H9 (cell line): ENCODE measurements around the gene ERFL. TPM values are rescaled to one million over a fixed set of nuclear protein-coding genes. Genes with fewer than 3 reads are reported as not detected.

Source experiments
- DNase-seq: peaks from one replicate; pipeline ENCODE4 v3.0.0-alpha.2; 2017
- H2AFZ ChIP-seq: one replicate; pipeline ENCODE4 v1.6.1; 2013; ENCODE audit warnings: mild to moderate bottlenecking, low read length, control low read depth, moderate library complexity
- H2AK5ac ChIP-seq: 2 replicates; pipeline ENCODE4 v1.6.1; 2013; ENCODE audit warnings: low read length, control low read depth, mixed read lengths; ENCODE audit not compliant: insufficient read length
- H2BK120ac ChIP-seq: one replicate; pipeline ENCODE4 v1.6.1; 2013; ENCODE audit warnings: low read depth, mild to moderate bottlenecking, low read length, control low read depth, inconsistent platforms; ENCODE audit not compliant: poor library complexity, severe bottlenecking
- H2BK12ac ChIP-seq: 2 replicates; pipeline ENCODE4 v1.6.1; 2013; ENCODE audit warnings: low read length, control low read depth, mixed read lengths, low read depth; ENCODE audit not compliant: insufficient read length
- H2BK15ac ChIP-seq: 2 replicates; pipeline ENCODE4 v1.6.1; 2013; ENCODE audit warnings: low read depth, low read length, control low read depth
- H2BK20ac ChIP-seq: one replicate; pipeline ENCODE4 v1.6.1; 2013; ENCODE audit warnings: low read depth, mild to moderate bottlenecking, low read length, control low read depth, inconsistent platforms; ENCODE audit not compliant: poor library complexity, severe bottlenecking
- H2BK5ac ChIP-seq: 2 replicates; pipeline ENCODE4 v1.6.1; 2013; ENCODE audit warnings: low read length, control low read depth, mixed read lengths; ENCODE audit not compliant: insufficient read length
- H3K14ac ChIP-seq: 2 replicates; pipeline ENCODE4 v1.6.1; 2013; ENCODE audit warnings: low read length, control low read depth; ENCODE audit not compliant: insufficient read depth
- H3K18ac ChIP-seq: 2 replicates; pipeline ENCODE4 v1.6.1; 2013; ENCODE audit warnings: low read depth, mild to moderate bottlenecking, mixed read lengths, low read length, control low read depth; ENCODE audit not compliant: insufficient read length
- H3K23ac ChIP-seq: 2 replicates; pipeline ENCODE4 v1.6.1; 2013; ENCODE audit warnings: low read length, control low read depth, mixed read lengths, low read depth; ENCODE audit not compliant: insufficient read length
- H3K23me2 ChIP-seq: 2 replicates; pipeline ENCODE4 v1.6.1; 2013; ENCODE audit warnings: low read depth, mild to moderate bottlenecking, mixed read lengths, low read length, control low read depth; ENCODE audit not compliant: insufficient read length, poor library complexity, severe bottlenecking
- H3K27ac ChIP-seq: 2 replicates; pipeline ENCODE4 v1.5.1; 2013; ENCODE audit warnings: low read length, control low read depth, mixed read lengths, low read depth; ENCODE audit not compliant: insufficient read length
- H3K27me3 ChIP-seq: 2 replicates; pipeline ENCODE4 v1.6.1; 2013; ENCODE audit warnings: low read length, control low read depth, inconsistent platforms; ENCODE audit not compliant: insufficient read depth
- H3K4ac ChIP-seq: 2 replicates; pipeline ENCODE4 v1.6.1; 2013; ENCODE audit warnings: low read depth, mild to moderate bottlenecking, control low read depth, inconsistent platforms, low read length, moderate library complexity
- H3K4me1 ChIP-seq: 2 replicates; pipeline ENCODE4 v1.6.1; 2013; ENCODE audit warnings: low read length, control low read depth, inconsistent platforms; ENCODE audit not compliant: insufficient read depth
- H3K4me2 ChIP-seq: 2 replicates; pipeline ENCODE4 v1.6.1; 2013; ENCODE audit warnings: low read length, control low read depth, mixed read lengths; ENCODE audit not compliant: insufficient read length, insufficient read depth
- H3K56ac ChIP-seq: 2 replicates; pipeline ENCODE4 v1.6.1; 2013; ENCODE audit warnings: low read depth, mild to moderate bottlenecking, mixed read lengths, low read length, control low read depth; ENCODE audit not compliant: insufficient read length
- H3K79me1 ChIP-seq: 2 replicates; pipeline ENCODE4 v1.6.1; 2013; ENCODE audit warnings: low read depth, mild to moderate bottlenecking, moderate library complexity, low read length, control low read depth, inconsistent platforms; ENCODE audit not compliant: insufficient read depth, poor library complexity, severe bottlenecking
- H3K79me2 ChIP-seq: 2 replicates; pipeline ENCODE4 v1.6.1; 2013; ENCODE audit warnings: low read length, control low read depth, inconsistent platforms; ENCODE audit not compliant: insufficient read depth
- H3K9ac ChIP-seq: 2 replicates; pipeline ENCODE4 v1.6.1; 2013; ENCODE audit warnings: low read length, control low read depth, mixed read lengths; ENCODE audit not compliant: insufficient read length; ENCODE audit errors: extremely low read depth
- H3K9me3 ChIP-seq: one replicate; pipeline ENCODE4 v1.6.1; 2013; ENCODE audit warnings: low read depth, low read length, inconsistent platforms; ENCODE audit not compliant: control insufficient read depth
- H3T11ph ChIP-seq: one replicate; pipeline ENCODE4 v1.6.1; 2013; ENCODE audit warnings: mild to moderate bottlenecking, low read length, control low read depth, inconsistent platforms
- H4K20me1 ChIP-seq: one replicate; pipeline ENCODE4 v1.6.1; 2013; ENCODE audit not compliant: control insufficient read depth, insufficient read length, insufficient read depth
- H4K5ac ChIP-seq: 2 replicates; pipeline ENCODE4 v1.6.1; 2013; ENCODE audit warnings: low read depth, mild to moderate bottlenecking, mixed read lengths, low read length, control low read depth; ENCODE audit not compliant: insufficient read length
- H4K8ac ChIP-seq: replicated peaks from 2 replicates; pipeline ENCODE4 v1.6.1; 2013; ENCODE audit warnings: low read length, control low read depth, mixed read lengths, low read depth; ENCODE audit not compliant: insufficient read length
- H4K91ac ChIP-seq: 2 replicates; pipeline ENCODE4 v1.6.1; 2013; ENCODE audit warnings: low read depth, mild to moderate bottlenecking, moderate library complexity, mixed read lengths, low read length, control low read depth; ENCODE audit not compliant: insufficient read length
- H3K27ac Mint-ChIP-seq, 3 experiments: 2 replicates in 2 of 3; 3 replicates in 1 of 3; pipeline ENCODE4 v1.8.0; 2020 to 2021; ENCODE audit warnings: mixed read lengths in 3 of 3, mild to moderate bottlenecking in 1 of 3, moderate library complexity in 1 of 3
- H3K27me3 Mint-ChIP-seq: 2 replicates; pipeline ENCODE4 v1.8.0; 2021; ENCODE audit warnings: low read depth, mild to moderate bottlenecking, moderate library complexity, mixed read lengths
- H3K36me3 Mint-ChIP-seq, 3 experiments: 2 replicates in 2 of 3; 3 replicates in 1 of 3; pipeline ENCODE4 v1.8.0; 2020 to 2021; ENCODE audit warnings: low read depth in 3 of 3, mixed read lengths in 3 of 3; ENCODE audit not compliant: insufficient read depth in 1 of 3
- H3K4me1 Mint-ChIP-seq, 2 experiments: 2 replicates each; pipeline ENCODE4 v1.8.0; 2020; ENCODE audit warnings: mixed read lengths in 2 of 2
- H3K4me3 Mint-ChIP-seq, 2 experiments: 2 replicates in 1 of 2; 3 replicates in 1 of 2; pipeline ENCODE4 v1.8.0; 2020 to 2021; ENCODE audit warnings: mild to moderate bottlenecking in 2 of 2, mixed read lengths in 2 of 2, moderate library complexity in 1 of 2
- H3K9me3 Mint-ChIP-seq, 2 experiments: 2 replicates in 1 of 2; 3 replicates in 1 of 2; pipeline ENCODE4 v1.8.0; 2020; ENCODE audit warnings: mild to moderate bottlenecking in 2 of 2, mixed read lengths in 2 of 2, moderate library complexity in 1 of 2
- WGBS: extraction: QIAGEN DNeasy Blood & Tissue Kit; methylation state at CpG from one replicate; pipeline ENCODE4 v1.1.7; 2013; ENCODE audit warnings: missing lambda C conversion rate, low lambda C conversion rate, mixed read lengths; ENCODE audit not compliant: insufficient read length; ENCODE audit errors: extremely low coverage; 5-methylcytosine and 5-hydroxymethylcytosine counted together
- total RNA-seq: library from RNA; stranded (reverse); gene quantifications from 2 replicates; pipeline ENCODE4 v1.2.1, GENCODE V29; 2021
- TF ChIP-seq, protein P1 (sequence below): fragments of 200-600 bp; sonication (generic); conservative IDR thresholded peaks from 3 replicates; pipeline ENCODE4 v1.8.0; 2021; ENCODE audit warnings: antibody characterized with exemption, mild to moderate bottlenecking

ERFL gene
- total RNA-seq, 1 experiment from 2014 or later: 0.22 TPM

DNA sequence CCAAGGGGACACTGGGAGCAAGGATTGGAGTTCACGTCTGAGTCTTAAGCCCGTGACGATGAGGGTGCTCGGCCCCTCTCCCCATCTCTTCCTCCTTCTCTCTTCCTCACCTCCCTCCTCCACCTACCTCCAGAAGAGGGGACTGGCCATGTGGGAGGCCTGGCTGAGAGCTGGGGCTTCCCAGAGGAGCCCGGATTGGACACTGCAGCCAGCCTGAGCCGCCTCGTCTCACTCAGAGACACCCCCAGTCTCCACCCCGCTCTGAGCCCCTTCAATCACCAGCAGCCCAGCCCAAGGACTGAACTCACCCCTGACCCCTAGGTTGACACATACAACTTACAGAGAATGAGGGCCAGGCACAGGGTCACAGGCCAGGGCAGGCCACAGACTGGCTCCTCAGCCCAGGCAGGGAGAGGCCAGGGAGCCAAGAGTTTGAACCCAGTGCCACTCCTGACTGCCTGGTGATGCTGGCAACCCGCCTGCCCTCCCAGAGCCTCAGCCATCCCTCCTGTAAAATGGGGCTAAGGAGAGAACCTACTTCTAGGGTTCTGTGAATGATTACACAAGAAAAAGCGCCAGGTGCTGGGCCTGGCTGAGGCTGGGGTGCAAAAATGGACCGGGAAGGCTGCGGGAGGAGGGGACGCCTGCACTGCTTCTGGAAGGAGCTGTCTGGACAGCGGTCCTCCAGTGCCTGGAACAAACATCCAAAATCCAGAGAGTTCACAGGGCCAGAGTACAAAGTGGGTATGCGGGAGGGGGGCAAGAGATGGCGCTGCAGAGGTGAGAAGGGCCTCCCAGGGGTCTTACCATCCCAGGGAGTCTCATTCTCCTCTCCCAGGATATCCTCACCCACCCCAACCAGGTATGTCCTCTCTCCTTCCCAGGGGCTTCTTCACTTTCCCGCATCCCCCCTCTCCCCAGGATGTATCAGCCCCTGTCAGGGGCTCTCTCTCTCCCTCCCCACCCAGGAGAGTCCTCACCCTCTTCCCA lies 50.0 kb downstream of the ERFL start:
- no peak overlapping the region for H4K8ac ChIP-seq
- DNase-seq: no peak
- H3K79me2 ChIP-seq: no peaks in the 10 kb centered on the region
- H2BK15ac ChIP-seq: no peak overlapping the region
- H2BK120ac ChIP-seq: no peak overlapping the region
- Mint-ChIP-seq H3K4me3 (no peak overlapping the region), H3K36me3 (no peaks in the 10 kb centered on the region), H3K9me3 (no peaks in the 10 kb centered on the region), H3K4me1 (peaks cover 8 to 23% of the 10 kb centered on the region in 2 experiments), H3K27ac (no peak overlapping the region; a peak in 1 of 7 replicates), H3K27me3 (peaks cover 47% of the 10 kb centered on the region)
- H2BK12ac ChIP-seq: no peak overlapping the region
- H4K91ac ChIP-seq: no peak overlapping the region
- no peak overlapping the region for H3K27ac ChIP-seq
- H3K27me3 ChIP-seq: no peaks in the 10 kb centered on the region; the same call in 1 of the 2 replicates
- no peaks in the 10 kb centered on the region for H3K9me3 ChIP-seq
- no peaks in the 10 kb centered on the region for H4K20me1 ChIP-seq
- no peaks in the 10 kb centered on the region for H3K4me1 ChIP-seq
- H3K23ac ChIP-seq: no peak overlapping the region
- no peaks in the 10 kb centered on the region for H3K79me1 ChIP-seq
- no peak overlapping the region for H2AFZ ChIP-seq
- no peak overlapping the region for H3K4me2 ChIP-seq
- no peak overlapping the region for H3K18ac ChIP-seq
- H3T11ph ChIP-seq: no peak overlapping the region
- no peak overlapping the region for H2BK5ac ChIP-seq
- no peak overlapping the region for H3K4ac ChIP-seq
- TF ChIP-seq, protein P1, sequence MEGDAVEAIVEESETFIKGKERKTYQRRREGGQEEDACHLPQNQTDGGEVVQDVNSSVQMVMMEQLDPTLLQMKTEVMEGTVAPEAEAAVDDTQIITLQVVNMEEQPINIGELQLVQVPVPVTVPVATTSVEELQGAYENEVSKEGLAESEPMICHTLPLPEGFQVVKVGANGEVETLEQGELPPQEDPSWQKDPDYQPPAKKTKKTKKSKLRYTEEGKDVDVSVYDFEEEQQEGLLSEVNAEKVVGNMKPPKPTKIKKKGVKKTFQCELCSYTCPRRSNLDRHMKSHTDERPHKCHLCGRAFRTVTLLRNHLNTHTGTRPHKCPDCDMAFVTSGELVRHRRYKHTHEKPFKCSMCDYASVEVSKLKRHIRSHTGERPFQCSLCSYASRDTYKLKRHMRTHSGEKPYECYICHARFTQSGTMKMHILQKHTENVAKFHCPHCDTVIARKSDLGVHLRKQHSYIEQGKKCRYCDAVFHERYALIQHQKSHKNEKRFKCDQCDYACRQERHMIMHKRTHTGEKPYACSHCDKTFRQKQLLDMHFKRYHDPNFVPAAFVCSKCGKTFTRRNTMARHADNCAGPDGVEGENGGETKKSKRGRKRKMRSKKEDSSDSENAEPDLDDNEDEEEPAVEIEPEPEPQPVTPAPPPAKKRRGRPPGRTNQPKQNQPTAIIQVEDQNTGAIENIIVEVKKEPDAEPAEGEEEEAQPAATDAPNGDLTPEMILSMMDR: no peak
- no peak overlapping the region for H3K56ac ChIP-seq
- peaks cover 8% of the 10 kb centered on the region for H3K23me2 ChIP-seq
- no peak overlapping the region for H3K9ac ChIP-seq
- no CpG with 5 or more reads among the region's 17 CpGs for WGBS
- no peak overlapping the region for H2AK5ac ChIP-seq
- no peak overlapping the region for H3K14ac ChIP-seq
- H2BK20ac ChIP-seq: no peak overlapping the region
- H4K5ac ChIP-seq: no peak overlapping the region
